Measurements from ENCODE around the gene ODAD4. TPM values are rescaled to one million over a fixed set of nuclear protein-coding genes. Genes with fewer than 3 reads are reported as not detected.

The ODAD4 gene
- total and polyA plus RNA-seq, 2 of the 4 experiments (the other 2 are of a cell fraction) = 0.38 to 0.54 TPM

DNA sequence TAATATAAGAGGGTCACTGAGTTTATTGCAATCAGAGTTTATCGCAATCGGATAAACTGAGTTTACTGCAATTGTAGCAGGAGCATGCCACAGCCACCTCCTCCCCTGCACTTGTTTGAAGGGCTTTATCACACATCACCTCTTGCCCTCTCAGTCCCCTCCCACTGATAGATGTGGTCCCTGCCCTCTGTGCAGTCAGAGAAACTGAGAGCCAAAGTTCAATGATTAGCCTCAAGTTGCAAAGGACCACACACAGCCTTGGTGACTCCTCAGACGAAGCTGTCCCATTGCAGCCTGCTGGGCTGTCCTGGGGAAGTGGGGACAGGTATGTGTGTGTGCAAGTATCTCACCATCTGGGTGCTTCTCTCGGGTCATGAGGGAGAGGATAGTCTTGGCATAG, 25.2 kb upstream of the ODAD4 start:
- Histone ChIP-seq H2BK15ac (ENCODE audit: low read depth, low read length) (no peak overlapping the region), H3K27me3 (ENCODE audit: control insufficient read depth, insufficient read depth, low read length) (no peaks in the 10 kb centered on the region), H4K91ac (ENCODE audit: insufficient read depth, low read depth, low read length) (no peak overlapping the region), H3K36me3 (ENCODE audit: control insufficient read depth, insufficient read depth, low read length) (peaks cover 78% of the 10 kb centered on the region), H2BK120ac (ENCODE audit: low read depth, low read length) (no peak overlapping the region), H3K14ac (replicated peaks; ENCODE audit: low read depth, low read length) (no peak overlapping the region), H4K8ac (ENCODE audit: low read depth in 2 of 2, low read length in 2 of 2) (no peak overlapping the region), H3K56ac (ENCODE audit: extremely low read depth, insufficient read depth, low read length) (no peak overlapping the region), H2AK5ac (ENCODE audit: low read depth, low read length) (no peak overlapping the region), H3K23ac (ENCODE audit: low read depth, low read length) (no peak overlapping the region), H3K4me2 (ENCODE audit: low read depth, low read length) (no peak overlapping the region), H3K9ac (ENCODE audit: low read depth, low read length) (no peak overlapping the region), H3K4me3 (ENCODE audit: insufficient read depth, low read depth, low read length) (no peak overlapping the region), H3K9me3 (ENCODE audit: control insufficient read depth, insufficient read depth, low read length) (no peaks in the 10 kb centered on the region), H2AK9ac (replicated peaks; ENCODE audit: low read depth, low read length, poor library complexity) (no peak overlapping the region), H3K4ac (ENCODE audit: low read depth, low read length) (no peak overlapping the region), H2AFZ (replicated peaks; ENCODE audit: low read length, poor library complexity) (no peak overlapping the region), H3K27ac (ENCODE audit: insufficient read depth, low read length) (no peak overlapping the region), H4K5ac (ENCODE audit: low read depth, low read length) (no peak overlapping the region), H4K20me1 (ENCODE audit: insufficient read depth, low read length) (peaks cover 27% of the 10 kb centered on the region), H3K9me1 (ENCODE audit: insufficient read depth, low read length) (peaks cover 33% of the 10 kb centered on the region), H3K79me1 (ENCODE audit: low read depth in 1 of 2, low read length in 2 of 2) (peaks cover 64 to 85% of the 10 kb centered on the region in 2 experiments), H2BK20ac (ENCODE audit: low read depth, low read length) (no peak overlapping the region), H3K18ac (ENCODE audit: low read depth, low read length) (no peak overlapping the region), H2BK5ac (ENCODE audit: low read depth, low read length, poor library complexity, severe bottlenecking) (no peak overlapping the region), H3K4me1 (ENCODE audit: control insufficient read depth, insufficient read depth, low read length) (peaks cover 25% of the 10 kb centered on the region)
- in situ Hi-C loops (cut with MboI; ENCODE audit: low sequenced_read_pairs) (no loop called here), intact Hi-C loops (cut with micrococcal nuclease) (no loop called here), dilution Hi-C loops (cut with HindIII; ENCODE audit: low sequenced_read_pairs, unreplicated experiment) (no loop called here)
- ChIA-PET CTCF (no interaction called here), POLR2A (ENCODE audit: unreplicated experiment) (no interaction called here)
- BruUV-seq (replicated peaks) = no TSS peak
- no peak for DNase-seq
- no peak for ATAC-seq (ENCODE audit: low read depth)
- no peak for TF ChIP-seq RAD21 (IDR thresholded peaks at IDR 0.05; ENCODE audit: low read length)
- no peak for TF ChIP-seq MXI1 (IDR thresholded peaks at IDR 0.05; ENCODE audit: borderline replicate concordance, low read depth, low read length)
- TF ChIP-seq FOS (IDR thresholded peaks at IDR 0.05; ENCODE audit: low read depth, low read length) = no peak
- no peak for TF ChIP-seq MAFK (IDR thresholded peaks at IDR 0.05; ENCODE audit: low read depth, low read length)
- no peak for TF ChIP-seq CTCF (conservative IDR thresholded peaks at IDR 0.05; ENCODE audit: low read depth, low read length)
- TF ChIP-seq MAZ (IDR thresholded peaks at IDR 0.05; ENCODE audit: borderline replicate concordance, low read depth, low read length) = no peak
- no peak for TF ChIP-seq CEBPB (IDR thresholded peaks at IDR 0.05; ENCODE audit: low read depth, low read length)
- TF ChIP-seq POLR2A (IDR thresholded peaks at IDR 0.05; ENCODE audit: low read depth, low read length) = no peak
- TF ChIP-seq CHD1 (IDR thresholded peaks at IDR 0.05; ENCODE audit: low read depth, low read length) = no peak
- TF ChIP-seq RCOR1 (IDR thresholded peaks at IDR 0.05; ENCODE audit: insufficient replicate concordance, low read length) = no peak
- TF ChIP-seq NFE2L2 (IDR thresholded peaks at IDR 0.05; ENCODE audit: low read depth, low read length) = no peak
- TF ChIP-seq BHLHE40 (IDR thresholded peaks at IDR 0.05; ENCODE audit: low read depth, low read length) = no peak
- TF ChIP-seq, protein P1, sequence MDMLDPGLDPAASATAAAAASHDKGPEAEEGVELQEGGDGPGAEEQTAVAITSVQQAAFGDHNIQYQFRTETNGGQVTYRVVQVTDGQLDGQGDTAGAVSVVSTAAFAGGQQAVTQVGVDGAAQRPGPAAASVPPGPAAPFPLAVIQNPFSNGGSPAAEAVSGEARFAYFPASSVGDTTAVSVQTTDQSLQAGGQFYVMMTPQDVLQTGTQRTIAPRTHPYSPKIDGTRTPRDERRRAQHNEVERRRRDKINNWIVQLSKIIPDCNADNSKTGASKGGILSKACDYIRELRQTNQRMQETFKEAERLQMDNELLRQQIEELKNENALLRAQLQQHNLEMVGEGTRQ (IDR thresholded peaks at IDR 0.05; ENCODE audit: low read depth, low read length) = no peak
- no peak for TF ChIP-seq RFX5 (IDR thresholded peaks at IDR 0.05; ENCODE audit: low read depth, low read length)
- TF ChIP-seq, protein P2, sequence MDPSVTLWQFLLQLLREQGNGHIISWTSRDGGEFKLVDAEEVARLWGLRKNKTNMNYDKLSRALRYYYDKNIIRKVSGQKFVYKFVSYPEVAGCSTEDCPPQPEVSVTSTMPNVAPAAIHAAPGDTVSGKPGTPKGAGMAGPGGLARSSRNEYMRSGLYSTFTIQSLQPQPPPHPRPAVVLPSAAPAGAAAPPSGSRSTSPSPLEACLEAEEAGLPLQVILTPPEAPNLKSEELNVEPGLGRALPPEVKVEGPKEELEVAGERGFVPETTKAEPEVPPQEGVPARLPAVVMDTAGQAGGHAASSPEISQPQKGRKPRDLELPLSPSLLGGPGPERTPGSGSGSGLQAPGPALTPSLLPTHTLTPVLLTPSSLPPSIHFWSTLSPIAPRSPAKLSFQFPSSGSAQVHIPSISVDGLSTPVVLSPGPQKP (IDR thresholded peaks at IDR 0.05; ENCODE audit: borderline replicate concordance, low read depth, low read length) = no peak
- WGBS, 2 experiments (ENCODE audit: extremely low coverage in 2 of 2, insufficient read length in 1 of 2) = no CpG with 5 or more reads among the region's 4 CpGs
